Measurements from ENCODE around the gene ACBD3.

ACBD3 gene

DNA sequence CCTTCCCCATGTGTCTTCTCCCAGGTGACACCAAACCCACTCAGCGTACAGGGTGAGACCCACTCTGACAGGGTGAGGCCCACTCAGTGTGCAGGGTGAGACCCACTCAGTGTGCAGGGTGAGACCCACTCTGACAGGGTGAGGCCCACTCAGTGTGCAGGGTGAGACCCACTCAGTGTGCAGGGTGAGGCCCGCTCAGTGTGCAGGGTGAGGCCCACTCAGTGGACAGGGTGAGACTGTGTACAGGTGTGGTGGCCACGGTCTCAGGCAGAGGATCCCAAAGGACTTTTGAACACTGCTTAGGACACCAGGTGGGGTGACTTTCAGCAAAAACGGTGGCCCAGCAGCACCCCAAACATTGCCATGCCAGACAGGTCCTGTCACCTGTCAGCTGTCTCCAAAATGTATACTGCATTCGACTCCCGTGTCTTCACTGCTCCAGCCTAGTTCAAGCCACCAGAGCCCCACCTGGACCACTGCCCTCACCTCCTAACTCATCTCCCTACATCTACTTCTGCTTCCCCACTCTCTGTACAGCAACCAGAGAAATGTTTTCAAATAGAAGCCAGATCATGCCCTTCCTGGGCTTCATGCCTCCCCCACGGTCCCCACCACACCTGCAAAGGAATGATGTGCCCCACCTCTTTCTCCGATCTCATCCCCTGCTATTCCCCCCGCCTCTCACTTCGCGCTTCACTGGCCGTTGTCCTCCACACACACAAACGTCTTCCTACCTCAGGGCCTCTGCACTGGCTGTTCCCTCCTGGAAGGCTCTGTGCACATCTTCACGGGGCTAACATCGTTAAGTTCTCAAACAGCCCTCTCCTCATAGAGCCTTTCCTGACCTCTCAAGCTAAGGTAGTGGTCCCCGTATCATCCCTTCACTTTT, 52.1 kb downstream of the ACBD3 start:
- no peak for DNase-seq (ENCODE audit: low spot score)

DNA sequence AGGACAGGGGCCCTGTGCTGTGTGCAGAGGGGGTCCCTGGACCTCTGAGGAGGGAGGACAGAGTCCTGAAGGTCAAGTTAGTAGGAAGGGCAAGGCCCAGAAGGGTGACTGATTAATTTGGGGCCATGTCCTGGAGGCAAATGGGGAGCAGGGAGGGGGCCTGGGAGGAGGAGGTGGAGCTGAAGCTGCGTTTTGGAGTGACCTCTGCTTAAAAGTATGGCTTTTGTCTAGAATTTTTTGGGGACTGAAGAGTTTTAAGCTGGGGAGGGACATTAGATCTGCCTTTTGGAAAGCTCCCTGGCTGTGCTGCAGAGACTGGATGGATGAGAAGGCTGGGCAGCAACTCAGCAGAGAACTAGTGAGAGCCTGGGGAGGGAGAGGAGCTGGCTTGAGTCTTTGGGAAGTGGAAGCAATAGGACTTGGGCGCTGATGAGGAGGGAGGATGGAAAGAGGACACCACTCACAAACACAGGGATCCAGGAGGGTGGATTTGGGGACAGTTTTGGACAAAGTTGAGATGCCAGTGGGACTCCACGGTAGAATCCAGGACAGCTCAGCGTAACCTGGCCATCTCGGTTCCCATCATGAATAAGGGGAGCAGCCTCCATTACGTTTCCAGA, 52.9 kb downstream of the ACBD3 start:
- no peak for DNase-seq (ENCODE audit: low spot score)

DNA sequence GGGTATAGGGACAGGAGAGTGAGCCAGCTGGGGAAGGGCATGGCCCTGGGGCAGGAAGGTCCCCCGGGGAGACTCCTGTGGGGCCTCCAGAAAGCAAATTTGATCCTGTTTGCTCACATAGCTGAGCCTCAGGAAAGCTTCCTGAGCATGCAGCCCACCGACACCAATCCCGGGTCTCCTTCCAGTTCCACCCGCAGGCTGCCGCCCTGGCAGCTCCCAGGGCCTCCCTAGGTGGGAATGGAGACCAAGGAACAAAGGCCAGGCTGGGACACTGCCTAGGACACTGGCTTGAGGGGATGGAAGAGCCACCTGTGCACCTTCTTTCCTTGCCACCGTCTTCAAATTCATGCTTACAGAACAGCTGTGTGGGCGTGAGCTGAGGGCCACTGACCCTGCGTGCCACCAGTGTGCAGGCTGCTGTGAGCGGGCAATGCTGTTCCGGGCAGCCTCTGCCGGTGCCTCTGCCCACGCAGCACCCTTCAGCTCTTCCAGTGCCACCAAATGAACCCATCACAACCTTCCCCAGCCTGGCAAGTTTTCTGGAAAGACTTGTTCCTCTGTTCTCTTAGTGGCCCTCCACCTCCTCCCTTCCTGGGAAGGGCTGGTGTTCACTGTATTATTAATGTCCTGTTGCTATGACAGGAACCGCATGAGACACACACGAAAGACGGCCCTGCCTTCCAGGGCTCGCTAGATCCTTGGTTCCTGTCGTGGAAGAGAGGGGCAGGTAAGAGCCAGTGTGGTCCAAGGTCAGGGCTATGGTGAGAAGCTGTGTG, 53.6 kb downstream of the ACBD3 start:
- DNase-seq (ENCODE audit: low spot score) = no peak

DNA sequence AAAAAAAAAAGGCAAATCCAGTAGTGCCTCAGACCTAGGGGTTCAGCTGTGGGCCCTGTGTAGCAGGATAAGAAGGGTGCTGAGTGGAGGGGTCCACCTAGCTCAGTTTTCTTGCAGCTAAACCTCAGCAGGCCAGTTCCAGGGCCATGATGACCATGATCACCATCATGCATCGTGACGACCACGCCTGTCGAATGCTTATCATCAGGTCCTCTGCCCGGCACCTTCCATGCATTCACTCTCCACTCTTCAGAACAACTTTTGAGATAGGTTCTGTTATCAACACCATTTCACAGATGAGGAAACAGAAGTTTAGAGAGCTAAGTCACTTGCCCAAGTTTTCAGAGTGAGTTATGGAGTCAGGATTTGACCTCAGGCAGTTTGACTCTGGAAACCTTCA, 54.9 kb downstream of the ACBD3 start:
- no peak for DNase-seq (ENCODE audit: low spot score)

DNA sequence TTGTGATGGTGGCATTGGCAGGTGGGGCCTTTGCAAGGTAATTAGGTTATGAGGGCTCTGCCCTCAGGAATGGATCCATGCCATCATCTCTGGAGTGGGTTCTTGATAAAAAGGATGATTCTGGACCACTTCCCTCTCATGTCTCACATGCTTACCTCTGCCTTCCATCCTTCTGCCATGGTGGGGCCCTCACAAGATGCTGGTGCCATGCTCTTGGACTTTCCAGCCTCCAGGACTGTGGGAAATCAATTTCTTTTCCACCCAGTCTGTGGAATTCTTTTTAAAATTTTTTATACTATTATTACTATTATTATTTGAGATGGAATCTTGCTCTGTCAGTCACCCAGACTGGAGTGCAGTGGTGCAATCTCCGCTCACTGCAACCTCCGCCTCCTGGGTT, 57.3 kb downstream of the ACBD3 start:
- DNase-seq (ENCODE audit: low spot score) = no peak

DNA sequence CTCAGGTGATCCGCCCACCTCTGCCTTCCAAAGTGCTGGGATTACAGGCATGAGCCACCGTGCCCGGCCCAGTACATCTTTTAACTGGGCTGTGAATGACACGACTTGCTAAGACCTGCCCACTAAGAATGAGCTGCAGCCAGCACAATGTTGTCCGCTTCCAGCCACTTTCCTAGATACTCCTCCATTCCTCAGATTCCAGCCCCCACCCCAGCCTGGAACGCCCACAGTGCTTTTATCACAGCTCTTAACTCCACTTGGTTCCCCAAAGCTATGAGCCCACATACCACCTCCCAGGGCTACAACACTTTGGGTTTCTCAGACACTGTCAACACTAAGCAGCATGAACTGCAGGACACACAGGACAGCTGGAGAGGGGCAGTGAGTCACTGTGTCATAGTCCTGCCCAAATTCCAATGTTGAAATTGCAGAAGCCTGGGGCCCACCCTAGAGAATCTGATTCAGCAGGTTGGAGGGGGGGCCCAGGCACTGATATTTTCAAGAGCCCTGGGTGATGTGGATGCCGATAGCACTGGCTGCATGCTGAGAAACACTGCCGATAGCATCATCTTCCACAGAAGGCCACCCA, 58.0 kb downstream of the ACBD3 start:
- DNase-seq (ENCODE audit: low spot score) = no peak

DNA sequence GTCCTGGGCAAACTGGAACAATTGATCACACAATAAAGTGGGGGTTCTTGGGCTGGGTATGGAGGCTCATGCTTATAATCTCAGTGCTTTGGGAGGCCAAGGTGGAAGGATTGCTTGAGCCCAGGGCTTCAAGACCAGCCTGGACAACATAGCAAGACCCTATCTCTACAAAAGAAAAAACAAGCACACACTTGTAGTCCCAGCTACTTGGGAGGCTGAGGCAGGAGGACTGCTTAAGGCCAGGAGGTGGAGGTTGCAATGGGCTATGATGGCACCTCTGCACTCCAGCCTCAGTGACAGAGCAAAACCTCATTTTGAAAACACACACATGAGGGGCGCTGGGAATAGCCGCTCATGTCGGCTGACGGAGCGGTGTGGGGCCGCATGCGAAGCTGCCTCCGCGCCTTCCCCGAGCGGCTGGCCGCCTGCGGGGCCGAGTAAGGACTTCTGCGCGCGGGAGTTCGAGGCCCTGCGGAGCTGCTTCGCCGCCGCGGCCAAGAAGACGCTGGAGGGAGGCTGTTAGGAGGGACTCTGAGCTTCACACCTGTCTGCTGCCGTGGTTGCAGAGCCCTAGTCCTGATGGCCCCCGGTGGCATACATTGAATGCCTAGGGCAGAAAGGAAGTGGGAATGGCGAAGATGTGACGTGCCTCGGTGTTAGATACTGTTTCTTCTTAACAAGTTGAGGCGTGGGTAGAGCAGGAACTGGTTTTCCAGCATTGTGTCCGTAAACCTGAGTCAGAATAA, 59.5 kb downstream of the ACBD3 start:
- no peak for DNase-seq (ENCODE audit: low spot score)

DNA sequence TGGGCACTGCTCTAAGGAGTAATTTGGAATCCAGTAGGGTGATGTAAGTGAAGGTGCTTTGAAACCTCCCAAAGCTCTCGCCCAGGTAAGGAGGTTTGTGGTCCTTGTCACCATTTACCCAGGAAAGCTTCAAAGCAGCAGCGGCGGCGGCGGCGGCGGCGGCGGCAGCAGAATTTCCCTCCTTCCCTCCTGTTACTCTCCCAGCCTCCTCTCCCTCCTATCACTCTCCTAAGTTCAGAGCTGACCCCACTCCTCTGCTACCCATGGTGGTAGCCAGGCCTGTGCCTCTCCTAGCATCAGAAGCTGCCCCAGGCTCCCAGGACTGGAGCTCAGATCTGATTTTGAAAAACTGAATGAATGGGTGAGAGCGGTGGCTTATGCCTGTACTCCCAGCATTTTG, 60.7 kb downstream of the ACBD3 start:
- no peak for DNase-seq (ENCODE audit: low spot score)

DNA sequence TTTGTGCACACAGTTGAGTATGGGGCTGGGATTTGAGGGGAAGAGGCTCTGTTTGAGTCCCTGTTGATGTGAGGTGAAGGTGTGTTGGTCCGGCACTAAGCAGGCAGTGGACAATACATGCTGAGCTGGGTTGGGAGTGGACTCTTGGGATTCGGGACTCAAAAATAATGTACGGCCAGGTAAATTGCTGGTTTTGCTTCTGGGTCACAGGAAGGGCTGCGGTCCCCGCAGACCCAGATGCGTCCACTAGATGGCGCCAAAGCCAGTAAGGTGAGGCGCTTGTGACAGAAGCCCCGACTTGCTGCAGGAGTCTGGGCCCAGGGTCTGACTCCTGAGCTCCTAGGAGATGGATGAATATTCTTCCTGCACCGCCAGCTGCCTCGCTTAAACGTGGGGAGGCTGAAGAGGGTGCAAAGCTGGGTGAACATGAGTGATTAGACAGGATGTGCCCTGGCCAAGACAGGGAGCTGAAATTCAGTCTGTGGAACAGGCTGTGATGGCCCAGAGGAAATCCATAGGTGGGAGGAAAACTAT, 61.4 kb downstream of the ACBD3 start:
- DNase-seq (ENCODE audit: low spot score) = peak; percentile 87

DNA sequence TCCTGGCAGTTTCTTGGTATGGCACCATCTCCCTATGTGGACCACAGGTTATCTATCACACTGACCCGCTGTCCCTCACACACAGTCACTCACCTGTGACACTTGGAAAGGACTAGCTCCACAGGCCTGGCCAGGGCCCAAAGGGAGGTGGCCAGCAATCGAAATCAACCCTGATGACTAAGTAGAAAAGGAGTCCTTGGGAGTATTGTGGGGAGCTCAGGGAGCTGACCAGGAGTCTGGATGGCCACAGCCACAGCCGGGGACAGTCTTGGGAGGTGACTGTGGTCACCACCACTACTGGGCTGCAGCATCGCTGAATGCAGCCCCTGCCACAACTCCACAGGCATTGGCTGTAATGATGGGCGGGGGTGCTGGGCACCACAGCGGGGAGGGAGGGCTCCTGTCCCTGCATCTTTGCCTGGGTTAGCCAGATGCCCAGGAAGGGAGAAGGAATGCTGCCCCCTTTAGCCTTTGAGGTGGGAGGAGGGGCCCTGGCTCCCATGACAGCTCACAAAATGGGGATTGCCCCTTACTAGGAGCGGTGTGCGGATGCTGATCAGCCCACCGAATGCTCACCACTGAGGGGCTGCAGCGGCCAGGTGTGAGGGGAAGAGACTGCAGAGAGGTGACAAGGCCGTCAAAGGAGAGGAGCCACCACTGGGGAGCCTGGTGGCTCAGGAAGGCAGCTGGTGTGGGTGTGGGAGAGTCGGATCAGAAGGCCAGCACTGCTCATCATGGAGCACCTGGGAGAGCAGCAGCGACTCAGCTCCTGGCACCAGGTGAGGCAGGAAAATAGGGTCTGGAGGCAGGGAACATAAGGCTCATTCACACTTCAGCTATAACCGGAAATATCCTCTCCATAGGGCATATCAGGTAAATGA, 62.7 kb downstream of the ACBD3 start:
- DNase-seq (ENCODE audit: low spot score) = no peak

DNA sequence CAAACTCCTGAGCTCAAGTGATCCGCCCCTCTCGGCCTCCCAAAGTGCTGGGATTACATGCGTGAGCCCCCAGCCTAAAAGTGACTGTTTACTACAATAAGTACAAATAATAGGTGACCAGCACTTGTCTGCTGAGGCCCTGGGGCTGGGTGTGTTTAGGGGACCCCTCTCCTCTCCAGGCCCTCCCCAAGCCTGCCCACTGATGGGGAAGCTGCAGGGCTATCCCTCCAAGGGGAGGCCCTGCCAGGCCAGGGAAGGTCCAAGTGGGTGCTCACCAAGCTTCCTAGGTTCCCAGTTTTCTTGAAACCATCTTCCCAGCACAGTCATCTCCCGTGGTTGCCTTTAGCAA, 63.4 kb downstream of the ACBD3 start:
- DNase-seq (ENCODE audit: low spot score) = no peak

DNA sequence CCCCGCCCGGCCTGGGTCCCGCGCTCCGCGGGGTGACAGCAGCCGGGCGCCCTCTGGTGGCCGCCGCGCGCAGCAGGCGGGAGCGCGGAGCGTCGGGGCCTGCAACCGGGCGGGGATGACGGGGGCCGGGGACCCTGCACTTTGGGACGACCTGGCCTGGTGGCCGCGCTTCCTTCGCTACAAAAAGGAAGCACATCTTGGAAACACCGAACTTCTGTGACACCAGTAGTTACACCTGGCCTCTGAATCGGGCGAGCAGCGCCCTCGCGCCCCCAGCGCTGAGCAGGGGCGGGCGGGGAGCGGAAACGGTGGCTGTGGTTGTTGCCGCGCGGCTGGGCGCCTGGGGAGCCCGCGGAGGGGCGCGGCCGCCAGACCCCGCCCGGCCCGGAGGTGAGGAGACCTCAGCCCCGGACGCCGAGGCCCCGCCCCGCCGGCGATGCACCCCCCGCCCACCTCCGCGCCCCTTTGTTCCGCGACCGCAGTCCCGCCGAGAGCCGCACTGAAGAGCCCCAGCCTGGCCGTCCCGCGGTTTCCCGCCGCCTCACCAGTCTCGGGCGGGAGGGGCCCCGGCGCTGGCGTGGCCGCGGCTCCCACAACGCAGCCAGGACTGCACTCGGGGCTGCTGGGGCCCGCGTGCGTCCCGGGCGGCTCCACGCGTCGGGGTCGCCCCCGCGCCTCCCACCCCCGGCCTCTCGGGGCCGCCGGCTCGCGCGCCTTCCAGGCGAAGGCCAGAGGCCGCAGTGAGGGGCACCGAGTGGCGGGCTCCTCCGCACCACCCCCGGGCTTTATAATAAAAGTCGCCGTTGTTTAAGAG, 64.7 kb downstream of the ACBD3 start:
- DNase-seq (ENCODE audit: low spot score) = peak; percentile 75

DNA sequence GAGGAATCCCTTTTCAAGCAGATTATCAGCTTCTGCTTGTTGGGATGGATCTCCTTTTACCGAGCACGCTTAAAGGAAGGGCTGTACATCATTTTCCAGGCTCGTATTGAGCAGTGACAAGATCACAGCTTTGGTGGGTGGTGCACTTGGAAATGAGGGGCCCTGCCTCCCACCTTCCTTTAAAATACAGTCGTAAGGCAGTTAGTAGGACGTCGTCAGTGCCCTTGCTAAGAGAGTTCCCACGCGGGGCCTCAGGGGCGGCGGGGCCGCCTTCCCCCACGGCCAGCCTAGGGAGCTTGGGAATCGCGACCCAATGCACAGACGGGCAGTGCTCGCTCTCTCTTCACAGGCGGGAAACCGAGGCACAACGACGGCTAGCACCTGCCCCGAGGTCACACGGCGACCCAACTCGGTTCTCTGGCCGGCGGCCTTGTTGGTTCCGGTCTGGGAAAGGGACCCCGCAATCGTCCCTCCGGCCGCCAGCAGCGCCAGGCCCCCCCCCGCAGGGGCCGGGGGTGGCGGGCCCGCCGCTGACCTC, 65.4 kb downstream of the ACBD3 start:
- DNase-seq (ENCODE audit: low spot score) = no peak

DNA sequence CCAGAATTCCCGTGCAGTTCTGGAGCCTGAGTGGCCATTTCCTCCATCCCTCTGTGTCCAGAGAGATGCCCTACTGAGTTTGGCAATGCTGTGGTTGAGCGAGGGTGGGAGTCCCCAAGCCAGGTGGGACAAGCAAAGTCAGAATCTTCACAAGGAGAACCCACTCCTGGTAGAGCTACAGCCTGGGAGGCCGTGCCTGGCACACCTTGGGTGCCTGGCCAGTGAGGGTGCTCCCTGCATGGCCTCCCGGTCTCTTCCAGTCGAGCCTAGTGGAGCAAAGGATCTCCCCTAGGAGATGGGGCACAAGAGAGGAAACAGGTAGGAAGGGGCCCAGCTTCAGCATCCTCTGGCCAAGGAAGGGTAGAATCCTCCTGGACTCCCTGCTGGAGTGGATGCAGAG, 66.1 kb downstream of the ACBD3 start:
- DNase-seq (ENCODE audit: low spot score) = no peak

DNA sequence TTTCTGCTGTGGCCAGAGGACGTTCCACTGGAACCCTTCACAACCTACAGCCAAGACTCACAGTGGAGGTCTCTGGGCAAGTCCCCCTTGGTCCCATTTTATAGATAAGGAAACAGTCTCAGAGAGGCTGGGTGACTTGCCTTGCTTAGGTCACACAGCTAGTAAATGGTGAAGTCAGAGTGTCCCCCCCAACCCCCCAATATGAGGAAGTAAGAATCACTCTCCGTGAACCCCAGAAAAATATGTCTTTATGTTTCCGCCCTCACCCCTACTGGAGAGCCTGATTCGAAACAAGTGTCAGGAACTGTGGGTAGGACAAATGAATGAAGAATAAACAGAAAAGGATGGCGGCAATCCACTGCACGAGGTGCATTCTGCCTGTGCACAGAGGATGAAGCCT, 67.4 kb downstream of the ACBD3 start:
- DNase-seq (ENCODE audit: low spot score) = no peak

DNA sequence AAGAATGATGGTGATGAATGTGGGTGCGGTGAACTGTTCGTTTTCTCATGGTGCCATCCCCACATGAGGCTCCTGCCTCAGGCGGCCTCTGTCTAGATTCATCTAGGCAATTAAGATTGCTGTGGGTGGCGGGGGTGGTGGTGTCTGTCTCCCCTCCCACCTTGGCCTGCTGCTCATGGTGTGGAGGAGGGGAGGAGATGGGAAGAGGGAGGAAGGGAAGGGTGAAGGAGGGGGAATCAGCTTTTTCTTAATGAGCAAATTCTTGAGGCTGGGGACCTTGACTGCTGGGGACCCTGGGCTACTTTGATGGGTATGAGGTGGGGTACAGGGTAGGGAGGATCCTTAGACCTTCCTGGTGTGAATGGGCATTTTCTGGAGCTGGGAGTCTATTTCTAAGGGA, 68.2 kb downstream of the ACBD3 start:
- no peak for DNase-seq (ENCODE audit: low spot score)

DNA sequence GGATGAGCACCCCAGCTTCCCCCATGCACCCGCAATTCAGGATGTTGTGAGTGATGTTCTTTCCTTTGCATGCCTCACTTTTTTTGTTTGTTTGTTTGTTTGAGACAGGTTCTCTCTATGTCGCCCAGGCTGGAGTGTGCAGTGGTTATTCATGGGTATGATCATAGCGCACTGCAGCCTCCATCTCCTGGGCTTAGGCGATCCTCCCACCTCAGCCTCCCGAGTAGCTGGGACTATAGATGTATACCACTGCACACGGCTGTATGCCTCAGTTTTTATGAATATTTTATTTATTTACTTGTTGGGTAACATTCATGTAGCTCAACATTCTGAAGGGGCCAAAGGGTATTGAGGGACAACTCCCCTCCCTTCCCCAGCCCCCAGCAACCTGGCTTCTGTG, 69.2 kb downstream of the ACBD3 start:
- DNase-seq (ENCODE audit: low spot score) = no peak

DNA sequence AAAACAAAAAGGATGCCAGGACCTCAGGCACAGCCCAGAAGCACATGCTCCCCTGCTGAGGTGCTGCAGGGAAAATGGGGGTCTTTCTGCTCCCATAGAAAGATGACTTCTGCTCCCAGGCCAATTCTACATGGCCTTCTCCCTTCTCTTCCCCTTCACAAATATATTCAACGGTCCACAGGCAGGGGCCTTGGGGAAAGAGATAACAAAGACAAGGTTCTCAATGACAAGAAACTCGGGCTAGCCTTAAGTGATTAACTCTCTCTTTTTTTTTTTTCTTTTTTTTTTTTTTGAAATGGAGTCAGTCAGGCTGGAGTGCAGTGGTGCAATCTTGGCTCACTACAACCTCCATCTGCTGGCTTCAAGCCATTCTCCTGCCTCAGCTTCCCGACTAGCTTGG, 69.9 kb downstream of the ACBD3 start:
- DNase-seq (ENCODE audit: low spot score) = no peak

DNA sequence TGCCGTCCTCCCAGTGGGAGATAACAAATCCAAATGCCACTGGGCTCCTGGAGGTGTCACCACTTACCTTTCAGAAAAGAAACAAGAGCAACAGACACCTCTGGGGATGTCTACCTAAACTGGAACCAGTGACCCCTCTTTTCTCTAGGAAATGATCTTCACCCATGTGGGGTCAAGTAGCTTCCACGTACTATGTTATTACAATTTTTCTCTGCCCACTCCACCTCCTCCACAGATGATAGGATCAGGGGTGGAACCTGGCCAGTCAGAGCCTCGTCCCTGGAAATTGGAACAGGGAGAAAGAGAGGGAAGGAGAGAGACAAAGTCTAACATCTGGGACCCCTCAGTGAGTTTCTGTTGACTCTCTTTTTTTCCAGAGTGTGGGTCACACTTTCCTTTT, 73.9 kb downstream of the ACBD3 start:
- no peak for DNase-seq (ENCODE audit: low spot score)

DNA sequence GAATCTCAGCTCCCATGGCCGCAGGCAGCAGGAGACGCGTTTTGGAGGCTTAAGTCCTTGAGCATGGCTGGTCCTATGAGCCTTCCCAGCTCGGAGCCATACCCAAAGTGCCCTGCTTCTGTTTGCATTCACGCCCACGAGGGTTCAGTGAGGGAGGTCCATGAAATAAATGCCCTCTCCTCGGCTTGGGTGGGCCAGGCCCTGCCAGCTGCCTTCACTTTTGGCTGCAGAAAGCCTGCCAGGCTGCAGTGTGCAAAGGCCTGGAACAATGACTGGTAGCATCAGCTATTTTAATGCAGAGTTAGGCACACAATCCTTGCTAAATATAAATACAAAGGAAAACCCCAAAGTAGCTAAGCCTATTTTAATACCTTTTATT, 74.7 kb downstream of the ACBD3 start:
- DNase-seq (ENCODE audit: low spot score) = no peak
